Measurements from ENCODE around the gene PRC1.

GRCh38 chr15:90968434-90968833, 25.9 kb downstream of the PRC1 start:
- TF ChIP-seq, protein P1, sequence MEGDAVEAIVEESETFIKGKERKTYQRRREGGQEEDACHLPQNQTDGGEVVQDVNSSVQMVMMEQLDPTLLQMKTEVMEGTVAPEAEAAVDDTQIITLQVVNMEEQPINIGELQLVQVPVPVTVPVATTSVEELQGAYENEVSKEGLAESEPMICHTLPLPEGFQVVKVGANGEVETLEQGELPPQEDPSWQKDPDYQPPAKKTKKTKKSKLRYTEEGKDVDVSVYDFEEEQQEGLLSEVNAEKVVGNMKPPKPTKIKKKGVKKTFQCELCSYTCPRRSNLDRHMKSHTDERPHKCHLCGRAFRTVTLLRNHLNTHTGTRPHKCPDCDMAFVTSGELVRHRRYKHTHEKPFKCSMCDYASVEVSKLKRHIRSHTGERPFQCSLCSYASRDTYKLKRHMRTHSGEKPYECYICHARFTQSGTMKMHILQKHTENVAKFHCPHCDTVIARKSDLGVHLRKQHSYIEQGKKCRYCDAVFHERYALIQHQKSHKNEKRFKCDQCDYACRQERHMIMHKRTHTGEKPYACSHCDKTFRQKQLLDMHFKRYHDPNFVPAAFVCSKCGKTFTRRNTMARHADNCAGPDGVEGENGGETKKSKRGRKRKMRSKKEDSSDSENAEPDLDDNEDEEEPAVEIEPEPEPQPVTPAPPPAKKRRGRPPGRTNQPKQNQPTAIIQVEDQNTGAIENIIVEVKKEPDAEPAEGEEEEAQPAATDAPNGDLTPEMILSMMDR (IDR thresholded peaks at IDR 0.05): no peak
- TF ChIP-seq POLR2A (IDR thresholded peaks at IDR 0.05): no peak

Data from breast epithelium (tissue), 3 donors.